GM21526 (cell line): Measurements from ENCODE around the gene RPH3AL.
"Not testable (repeated sequence)": the region's sequence is repeated elsewhere in the genome, so short reads cannot be mapped to it uniquely, and the experiment has no call there.

Experiments used
- ATAC-seq: cut with Tn5 transposase; IDR thresholded peaks from one replicate; pipeline ENCODE4 v1.9.1; 2021; ENCODE audit warnings: moderate library complexity; ENCODE audit not compliant: unreplicated experiment, low FRiP score

The RPH3AL gene

DNA sequence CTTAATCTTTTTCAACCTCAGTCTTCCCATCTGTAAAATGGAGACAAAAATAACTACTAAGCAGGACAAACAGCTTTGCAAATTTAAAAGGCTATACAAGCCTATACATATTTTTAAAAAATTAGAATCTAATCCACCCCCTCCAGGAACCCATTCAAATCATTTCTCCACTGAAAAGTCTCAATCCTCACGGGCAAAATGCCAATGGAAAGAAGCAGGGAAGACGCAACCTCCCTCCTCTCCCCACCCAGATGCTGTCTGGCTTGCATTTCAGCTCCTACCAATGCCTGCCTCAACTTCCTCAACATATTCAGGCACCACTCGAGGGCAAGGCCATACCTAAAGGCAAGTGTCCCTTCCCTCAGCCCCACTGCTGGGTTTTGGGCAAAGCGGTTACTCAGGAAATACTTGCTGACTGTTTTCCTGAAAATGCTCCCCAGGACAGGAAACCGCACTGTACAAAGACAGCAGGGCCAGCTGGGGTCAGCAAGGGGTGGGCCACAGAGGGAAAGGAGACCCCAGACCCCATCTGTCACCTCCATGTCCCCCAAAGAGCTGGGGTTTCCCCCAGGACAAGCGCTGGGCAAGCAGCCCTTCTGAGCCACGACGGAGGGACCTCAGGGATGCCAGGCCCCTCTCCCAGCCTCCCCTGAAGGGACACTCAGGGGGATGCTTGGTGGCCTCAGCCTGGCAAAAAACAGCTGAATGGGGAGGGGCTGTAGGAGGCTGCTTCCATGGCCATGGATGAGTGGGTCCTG lies 123.5 kb downstream of the RPH3AL start:
- ATAC-seq = no peak

DNA sequence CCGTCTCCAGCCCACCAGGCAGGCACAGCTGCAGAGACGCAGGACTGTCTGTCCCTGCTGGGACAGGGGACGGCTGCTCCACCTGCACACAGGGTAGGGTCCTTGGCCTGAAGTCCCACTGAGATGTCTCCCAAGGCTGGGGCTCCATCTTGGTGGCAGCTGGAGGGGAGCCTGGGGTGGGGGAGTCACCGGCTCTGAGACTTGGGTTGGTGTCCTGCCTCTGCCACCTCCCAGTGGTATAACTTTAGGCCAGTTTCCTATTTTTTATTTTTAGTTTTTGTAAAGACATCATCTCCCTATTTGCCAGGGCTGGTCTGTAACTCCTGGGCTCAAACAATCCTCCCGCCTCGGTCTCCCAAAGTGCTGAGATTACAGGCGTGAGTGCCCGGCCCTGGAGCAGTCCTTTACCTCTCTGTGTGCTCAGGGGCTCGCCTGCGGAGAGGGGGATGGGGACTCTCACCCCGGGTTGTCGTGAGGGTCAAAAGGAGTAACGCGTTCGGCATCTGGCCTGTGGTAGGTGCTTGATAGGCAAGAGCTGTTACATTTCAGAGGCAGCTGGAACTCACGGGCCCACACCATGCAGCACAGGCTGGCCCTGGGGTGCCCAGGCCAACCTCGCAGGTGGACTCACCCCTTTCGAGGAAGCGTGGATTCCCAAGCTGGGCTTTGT lies 124.5 kb downstream of the RPH3AL start:
- ATAC-seq = no peak

DNA sequence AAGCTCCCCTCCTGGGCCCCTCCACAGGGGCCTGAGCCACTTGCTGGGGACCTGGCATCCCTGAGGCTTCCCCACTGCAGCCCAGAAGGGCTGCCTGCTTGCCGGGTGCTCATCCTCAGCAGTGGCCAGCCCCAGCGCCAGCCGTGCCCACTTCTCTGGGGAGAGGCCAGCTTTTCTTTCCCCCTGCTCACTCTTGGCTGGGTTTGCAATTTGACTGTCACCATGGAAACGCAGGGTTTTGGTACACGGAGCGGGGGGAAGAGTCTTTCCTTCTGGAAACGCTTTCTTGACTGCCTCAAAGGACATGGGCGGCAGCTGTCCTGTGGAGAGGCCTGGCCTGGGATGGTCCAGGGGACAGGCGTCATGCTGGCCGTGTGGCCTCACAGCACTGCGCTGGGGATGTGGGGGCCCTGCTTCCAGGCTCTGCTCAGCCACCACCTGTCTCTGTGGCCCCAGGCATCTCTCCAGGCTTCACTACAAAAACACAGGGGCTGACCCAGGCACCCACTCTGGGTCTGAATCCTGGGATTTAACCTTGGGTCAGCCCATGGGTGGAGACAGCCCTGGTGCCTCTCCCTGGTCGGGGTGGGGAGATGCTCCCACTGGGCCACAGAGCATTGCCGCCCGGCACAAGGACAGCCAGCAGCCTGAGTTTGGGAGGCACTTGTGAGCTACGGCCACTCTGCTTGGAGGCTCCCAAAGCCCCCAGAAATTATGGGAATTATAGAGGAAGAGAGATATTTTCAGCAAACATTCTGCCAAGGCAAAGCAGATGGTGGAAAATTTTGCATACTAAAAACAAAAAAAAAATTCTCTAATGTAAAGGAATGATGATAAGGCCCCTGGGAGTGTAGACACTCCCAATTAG lies 125.3 kb downstream of the RPH3AL start:
- no peak for ATAC-seq

DNA sequence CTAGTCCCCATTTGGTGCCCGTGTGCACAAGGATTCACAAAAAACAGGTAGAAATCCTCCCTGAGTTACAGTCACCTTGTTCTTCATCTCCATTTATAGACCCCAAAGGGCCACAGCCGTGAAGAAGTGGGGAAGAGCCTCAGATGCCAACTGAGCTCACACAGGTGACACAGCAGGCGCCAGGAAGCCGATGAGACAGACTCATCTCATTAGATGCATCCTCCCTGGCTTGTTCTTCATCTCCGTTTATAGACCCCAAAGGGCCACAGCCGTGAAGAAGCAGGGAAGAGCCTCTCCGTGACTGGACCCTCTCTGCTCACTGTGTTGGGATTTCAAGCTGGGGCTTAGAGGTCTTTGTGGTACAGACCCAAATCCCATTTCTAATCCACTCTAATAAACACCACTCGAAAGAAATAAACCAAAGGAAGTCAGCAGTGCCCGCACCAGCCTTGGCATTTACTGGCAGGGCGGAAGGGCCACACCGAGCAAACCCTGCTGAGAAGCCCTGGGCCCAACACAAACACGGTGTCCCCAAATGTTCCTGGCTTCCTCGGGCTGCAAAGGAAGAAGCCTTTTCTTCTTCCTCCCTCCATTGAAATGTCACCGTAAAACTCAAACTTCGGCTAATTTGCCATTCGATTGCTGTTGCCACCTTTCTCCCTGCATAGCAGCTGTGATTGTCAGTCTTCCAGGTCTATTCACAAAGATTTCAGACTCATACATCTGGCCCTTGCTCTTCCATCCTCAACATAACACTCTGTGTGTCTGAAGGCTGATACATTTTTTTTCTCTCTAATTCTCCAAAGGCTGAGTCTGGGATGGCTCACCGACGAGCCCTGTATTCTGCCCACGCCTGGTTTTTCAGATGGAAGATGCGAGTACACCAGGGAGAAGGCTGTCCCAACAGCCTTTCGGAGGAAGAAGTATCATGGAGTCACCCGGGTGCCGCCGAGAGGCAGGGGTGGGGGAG lies 126.2 kb downstream of the RPH3AL start:
- ATAC-seq = no peak

DNA sequence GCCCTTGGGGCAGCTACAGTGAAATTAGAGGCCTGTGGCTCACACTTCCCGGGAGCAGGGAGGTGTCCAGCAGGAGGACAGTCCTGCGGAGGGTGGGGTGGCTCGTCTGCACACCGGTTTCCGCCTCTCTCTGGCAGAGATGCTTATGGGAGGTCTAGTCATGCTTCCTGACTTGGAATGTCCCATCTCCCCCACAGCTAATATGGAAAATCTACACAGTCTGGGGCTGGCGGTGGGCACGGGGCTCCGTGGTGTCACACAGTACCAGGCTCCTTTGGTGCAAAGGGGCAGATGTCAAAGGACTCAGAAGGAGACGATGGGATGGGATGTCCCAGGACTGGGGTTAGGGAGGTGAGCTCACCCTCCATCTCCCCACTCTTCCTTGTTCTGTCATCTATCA lies 127.1 kb downstream of the RPH3AL start:
- ATAC-seq = no peak

DNA sequence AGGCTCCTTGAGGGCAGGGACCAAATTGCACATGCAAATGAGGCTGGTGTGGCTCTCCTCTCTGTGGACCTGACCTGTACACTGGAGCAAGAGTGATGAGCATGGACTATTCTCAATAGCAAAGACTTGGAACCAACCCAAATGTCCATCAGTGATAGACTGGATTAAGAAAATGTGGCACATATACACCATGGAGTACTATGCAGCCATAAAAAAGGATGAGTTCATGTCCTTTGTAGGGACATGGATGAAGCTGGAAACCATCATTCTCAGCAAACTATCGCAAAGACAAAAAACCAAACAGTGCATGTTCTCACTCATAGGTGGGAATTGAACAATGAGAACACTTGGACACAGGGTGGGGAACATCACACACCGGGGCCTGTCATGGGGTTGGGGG lies 128.0 kb downstream of the RPH3AL start:
- ATAC-seq = not testable (repeated sequence)

DNA sequence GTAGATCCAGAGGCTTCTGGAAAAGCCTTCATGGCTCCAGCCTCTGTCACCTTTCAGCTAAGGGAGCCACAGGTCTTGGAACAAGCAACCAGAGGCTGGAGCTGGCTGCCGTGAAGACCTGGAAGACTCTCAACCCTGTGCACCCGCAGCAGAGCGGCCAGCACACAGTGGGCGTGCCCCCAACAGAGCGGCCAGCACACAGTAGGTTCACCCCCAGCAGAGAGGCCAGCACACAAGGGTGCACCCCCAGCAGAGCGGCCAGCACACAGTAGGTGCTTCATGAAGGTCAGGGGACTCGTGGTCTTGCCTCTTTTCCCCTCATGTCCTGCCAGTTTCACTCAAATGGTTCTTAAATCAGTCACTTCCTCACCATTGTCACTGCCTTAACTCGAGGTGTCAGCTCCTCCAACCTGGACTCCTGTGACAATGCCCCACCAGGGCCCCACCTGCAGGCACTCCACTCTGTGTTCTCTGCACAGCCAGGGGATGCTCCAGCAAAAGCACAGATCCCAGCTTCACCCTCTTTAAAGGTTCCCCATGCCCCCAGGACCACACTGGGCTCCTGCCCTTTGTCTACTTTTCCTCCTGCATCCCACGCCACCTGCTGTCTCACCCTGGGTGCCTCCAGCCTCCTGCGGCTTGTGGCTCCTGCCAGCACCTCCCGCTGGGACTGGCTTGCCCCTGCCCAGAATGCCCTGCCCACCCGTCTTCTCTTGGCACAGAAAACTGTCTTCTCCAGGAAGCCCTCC lies 128.7 kb downstream of the RPH3AL start:
- no peak for ATAC-seq

DNA sequence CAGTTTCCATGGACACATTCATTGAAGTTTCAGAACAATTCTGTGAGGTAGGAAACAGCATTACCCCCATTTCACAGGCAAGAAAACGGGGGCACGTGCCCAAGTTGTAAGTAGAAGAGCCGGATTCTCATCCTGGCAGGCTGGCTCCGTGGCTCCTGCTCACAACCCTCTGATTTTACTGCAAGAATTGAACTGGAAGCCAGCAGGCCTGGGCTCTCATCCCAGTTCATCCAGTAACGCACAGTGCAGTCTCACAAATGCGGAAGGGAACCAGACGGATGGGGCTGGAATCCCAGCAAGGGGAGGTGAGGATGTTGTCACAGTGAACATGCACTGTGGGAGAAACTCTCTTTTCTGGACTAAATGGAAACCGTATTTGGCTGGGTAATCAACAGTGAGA lies 130.4 kb downstream of the RPH3AL start:
- no peak for ATAC-seq

DNA sequence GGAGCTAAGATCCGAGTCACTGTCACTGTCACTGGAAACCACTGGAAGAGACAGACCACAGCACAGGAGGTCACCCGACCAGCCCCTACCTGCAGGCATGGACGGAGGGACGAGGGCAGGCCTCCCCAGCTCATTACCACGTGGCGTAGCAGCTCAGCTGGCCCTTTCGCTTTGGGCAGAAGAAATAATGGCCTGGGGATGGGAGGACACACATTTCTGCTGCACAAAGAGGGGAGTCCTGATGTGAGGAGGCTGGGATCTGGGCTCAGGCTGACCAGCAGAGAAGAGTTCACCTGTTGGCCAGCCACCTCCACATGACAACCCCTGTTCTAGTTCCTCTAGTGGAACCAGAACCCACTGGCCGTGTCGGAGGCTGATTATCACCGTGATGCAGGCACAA lies 132.9 kb downstream of the RPH3AL start:
- no peak for ATAC-seq

DNA sequence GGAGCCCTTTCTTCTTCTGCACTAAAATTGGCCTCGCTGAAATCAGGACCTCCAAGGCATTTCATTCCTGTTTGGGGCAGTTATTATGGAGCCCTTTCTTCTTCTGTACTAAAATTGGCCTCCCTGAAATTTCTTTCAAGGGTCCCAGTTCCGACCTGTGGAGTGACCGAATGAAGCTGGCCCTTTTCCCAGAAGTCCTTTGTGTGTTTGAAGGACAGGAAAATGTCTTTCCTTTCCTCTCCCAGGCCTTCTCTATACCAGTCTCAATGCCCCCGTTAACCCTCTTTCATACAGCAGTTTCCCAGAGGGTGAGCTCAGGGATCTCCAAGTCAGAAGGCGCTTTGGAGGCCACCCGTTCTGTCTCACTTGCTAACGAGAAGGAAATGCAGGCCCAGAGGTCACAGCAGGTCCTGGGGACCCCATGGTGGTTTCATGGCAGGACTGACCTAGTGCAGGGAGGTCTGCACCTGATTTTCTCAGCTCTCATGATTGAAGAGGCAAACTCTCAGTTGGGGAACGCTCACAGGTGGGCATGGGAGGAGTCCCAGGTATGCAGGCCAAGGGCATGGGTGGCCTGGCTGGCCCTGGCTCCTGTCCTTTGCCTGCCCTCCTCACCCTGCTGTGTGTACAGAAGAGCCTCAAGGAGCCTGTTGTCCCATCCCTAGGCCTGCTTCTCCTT lies 134.0 kb downstream of the RPH3AL start:
- no peak for ATAC-seq

DNA sequence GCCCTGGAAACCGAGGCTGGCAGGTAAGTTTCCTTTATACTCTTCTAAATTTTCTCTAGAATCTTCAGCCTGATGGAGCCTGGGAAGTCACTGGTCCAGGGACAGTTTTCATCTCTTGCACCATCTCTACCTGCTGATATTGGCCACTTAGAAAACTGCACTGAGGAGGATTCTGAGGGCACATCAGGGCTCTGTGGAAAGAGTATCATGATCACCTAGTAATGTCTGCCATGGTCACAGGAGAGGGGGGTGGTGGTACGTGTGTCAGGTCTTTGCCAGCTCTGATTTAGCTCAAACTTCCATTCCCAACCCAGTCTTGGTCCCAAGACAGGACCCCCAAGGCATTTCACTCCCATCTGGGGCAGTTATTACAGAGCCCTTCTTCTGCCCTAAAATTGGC lies 136.0 kb downstream of the RPH3AL start:
- ATAC-seq = no peak

DNA sequence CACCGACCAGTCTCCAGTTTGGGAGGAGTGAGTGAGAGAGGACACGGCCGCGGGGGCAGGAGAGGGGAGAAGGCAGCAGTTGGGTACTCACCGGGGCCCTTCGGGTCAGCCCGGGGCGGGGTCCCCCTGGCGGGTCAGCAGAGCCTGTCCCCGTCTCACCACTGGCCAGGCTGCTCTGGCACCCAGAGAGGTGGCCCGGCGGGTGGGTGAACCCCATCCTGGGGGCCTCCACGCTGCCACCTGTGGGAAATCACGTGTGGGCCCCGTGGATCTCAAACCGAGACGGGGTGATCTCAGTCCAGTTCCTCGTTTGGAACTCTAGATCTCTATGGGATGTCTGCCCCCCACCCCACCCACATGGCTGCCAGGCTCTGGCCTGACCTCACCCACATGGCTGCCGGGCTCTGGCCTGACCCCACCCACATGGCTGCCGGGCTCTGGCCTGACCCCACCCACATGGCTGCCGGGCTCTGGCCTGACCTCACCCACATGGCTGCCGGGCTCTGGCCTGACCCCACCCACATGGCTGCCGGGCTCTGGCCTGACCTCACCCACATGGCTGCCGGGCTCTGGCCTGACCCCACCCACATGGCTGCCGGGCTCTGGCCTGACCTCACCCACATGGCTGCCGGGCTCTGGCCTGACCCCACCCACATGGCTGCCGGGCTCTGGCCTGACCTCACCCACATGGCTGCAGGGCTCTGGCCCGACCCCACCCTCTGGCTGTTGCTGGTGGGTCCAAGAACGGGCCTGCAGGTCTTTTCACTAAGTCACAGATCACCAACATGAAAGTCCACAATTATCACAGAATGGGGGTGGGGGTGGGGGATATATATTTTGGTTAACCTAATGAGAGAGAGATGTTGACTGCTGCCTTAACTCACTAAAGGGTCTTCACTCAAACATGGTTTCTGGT lies 136.8 kb downstream of the RPH3AL start:
- not testable (repeated sequence) for ATAC-seq

DNA sequence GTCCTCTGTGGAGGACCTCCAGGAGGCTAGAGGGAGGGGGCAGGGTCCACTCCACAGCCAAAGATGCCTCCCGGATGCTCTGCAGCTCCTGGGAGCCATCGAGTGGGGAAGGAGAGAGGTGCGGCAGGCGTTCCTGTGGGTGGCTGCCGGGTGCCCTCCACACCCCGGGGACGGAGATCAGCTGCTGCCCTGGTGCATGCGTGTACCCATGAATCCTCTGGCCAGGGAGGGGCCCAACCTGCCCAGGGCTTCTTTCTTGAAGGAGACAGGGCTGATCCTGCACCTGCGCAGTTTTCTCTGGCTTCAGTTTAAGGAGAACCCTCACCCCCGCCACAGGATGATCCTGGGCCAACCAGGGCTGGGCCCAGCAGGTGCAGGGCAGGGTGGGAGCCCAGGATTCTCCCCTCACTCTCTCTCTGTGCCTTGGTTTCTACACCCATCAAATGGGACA lies 137.7 kb downstream of the RPH3AL start:
- no peak for ATAC-seq

DNA sequence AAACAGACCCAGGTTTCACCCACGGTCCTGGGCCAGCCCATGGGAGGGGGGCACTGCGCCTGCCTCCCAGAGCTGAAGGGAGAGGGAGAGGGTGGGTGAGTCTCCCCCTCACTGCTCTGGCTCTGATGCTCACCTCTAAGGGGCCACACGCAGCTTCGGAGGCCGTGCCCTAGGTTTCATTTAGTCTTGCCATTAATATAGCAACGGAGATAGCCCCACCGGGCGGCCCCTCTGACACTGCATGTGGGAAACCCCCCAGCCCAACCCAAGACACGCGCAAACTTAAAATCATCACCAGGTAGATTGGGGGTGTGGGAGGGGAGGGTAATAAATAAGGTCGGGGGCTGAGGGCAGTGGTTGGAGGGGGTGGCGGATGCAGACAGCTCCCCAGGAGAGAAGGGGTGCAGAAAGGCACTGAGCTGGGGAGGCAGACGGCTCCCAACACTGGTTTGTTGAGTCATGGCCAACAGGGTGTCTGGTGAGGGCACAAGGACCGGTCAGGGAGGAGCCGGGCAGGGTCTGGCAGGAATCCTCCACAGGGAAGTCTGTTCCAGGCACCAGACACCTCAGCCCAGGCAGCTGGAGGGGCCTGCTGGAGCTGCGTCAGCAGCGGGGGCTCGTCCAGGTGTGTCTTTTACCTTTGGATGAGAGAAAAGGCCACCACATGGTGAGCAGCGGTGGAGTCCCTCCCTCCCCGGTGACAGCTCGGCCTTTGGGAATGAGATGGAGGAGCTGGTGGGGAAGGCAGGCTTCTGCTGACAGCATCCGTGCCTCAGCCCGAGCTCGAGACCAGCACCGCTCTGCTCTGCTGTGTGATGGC lies 139.1 kb downstream of the RPH3AL start:
- no peak for ATAC-seq

DNA sequence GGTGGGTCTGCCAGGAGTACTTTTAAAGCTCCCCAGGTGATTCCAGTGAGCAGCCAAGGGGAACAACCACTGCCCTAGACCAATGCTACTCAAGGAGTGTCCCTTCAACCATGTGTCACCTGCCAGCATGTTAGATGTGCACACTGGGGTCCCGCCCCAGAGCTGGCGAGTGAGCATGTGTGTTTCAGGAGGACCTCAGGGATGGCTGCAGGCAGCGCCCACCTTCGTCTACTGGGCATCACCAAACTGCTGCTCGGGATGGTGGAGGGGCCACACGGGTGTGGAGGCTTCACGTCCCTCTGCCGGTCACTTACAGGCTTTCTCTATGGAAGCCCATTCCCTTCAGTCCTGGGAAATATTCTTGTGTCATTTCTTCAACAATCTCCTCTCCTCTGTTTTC lies 142.2 kb downstream of the RPH3AL start:
- no peak for ATAC-seq

DNA sequence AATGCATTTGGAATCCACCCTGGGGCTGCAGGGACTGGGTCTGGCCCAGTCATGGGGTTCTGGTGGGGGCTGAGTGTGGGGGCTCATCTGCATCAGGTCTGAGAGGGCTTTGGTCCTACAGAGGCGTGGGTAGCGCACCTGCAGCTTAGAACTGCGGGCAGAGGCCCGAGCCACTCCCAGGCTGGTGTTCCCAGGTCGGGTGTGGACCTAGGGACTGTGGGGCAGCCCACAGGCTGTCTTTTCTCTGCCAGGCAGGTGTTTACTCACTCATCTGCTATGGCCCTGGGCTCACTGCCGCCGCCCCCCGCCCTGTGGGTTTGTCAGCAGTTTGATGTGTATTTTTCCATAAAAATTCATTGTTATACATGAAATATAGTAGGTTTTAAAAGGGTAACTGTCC lies 144.2 kb downstream of the RPH3AL start:
- ATAC-seq = no peak

DNA sequence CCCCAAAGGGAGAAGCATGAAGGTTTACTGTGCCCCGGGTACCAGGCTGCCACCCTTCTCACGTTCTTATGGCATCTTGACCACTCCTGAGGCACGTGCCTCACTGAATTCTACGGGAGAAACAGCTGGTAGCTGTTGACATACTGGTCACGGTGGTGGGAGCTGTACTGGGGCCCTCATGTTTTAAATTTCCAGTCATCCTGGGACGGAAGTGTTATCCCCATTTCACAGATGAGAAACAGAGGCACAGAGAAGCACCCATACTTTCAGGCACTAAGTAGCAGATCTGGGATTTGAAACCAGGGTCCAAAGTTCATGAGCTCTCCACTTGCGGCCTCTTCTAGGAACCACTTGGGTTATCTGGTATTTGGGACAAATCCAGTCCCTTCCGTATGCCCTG lies 144.8 kb downstream of the RPH3AL start:
- ATAC-seq = no peak
